ENCODE data around the gene VMAC. TPM values are rescaled to one million over a fixed set of nuclear protein-coding genes. Genes with fewer than 3 reads are reported as not detected.
A peak's percentile ranks its signal among the peaks of the same experiment; 100 is the strongest.

Gene VMAC
- total and polyA plus RNA-seq, 2 experiments from 2014 or later, result 2.1 to 4.4 TPM

DNA sequence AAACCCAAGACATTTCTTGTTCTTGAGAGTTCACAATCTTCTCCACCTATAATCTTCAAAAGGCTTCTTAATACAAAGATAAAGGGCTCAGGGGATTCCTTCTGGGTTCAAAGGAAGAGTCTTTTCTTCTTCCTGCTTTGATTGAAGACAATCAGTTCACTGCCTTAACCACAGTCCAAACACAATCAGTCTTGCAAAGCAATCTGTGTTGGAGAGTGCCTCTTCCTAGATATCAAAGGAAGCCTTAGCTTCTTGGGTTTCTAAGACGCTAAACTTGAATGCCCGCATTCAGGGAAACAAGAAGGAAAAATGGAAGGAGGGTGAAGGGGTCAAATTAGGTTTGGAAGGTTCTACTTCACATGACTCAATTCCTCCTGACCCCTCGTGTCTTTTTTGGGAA is 46.1 kb downstream of the VMAC start:
- in situ Hi-C loops (cut with MboI), result no loop called here
- no peak overlapping the region for H3K4me3 ChIP-seq

DNA sequence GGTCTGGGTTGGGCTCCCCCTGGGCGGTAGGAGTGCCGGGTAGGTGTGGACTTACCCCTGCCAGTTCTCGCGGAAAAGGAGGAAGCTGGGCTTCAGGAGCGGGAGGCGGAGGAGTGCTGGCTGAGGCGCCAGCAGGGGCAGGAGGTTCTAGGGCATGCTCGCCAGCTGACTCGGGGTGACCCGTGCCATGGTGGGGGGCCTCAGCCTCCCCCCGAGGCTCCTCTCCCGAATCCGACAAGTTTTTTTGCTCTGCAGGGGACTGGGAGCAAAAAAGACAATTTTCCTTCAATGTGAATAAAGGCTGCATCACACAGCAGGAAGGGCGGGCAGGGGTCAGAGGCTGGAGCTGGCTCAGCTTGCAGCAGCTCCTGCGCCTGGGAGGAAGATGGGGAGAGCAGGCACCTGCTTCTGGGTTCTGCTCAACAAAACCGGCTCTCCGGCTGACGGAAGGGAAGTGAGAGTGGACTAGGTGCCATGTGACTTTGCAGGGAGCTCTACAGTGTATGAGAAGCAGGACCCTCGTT is 46.7 kb downstream of the VMAC start:
- in situ Hi-C loops (cut with MboI), result no loop called here
- TF ChIP-seq EZH2phosphoT487 (IDR thresholded peaks at IDR 0.05; ENCODE audit: insufficient read depth, low read depth), result no peak
- TF ChIP-seq EZH2 (IDR thresholded peaks at IDR 0.05; ENCODE audit: insufficient read depth, poor library complexity, severe bottlenecking), result no peak
- 89 to 90% methylated on average over 19 of the region's 19 CpGs for WGBS, 2 experiments (ENCODE audit: low coverage in 1 of 2, low lambda C conversion rate in 2 of 2, missing lambda C conversion rate in 2 of 2)
- no peaks in the 10 kb centered on the region for H4K20me1 ChIP-seq (ENCODE audit: insufficient read depth)
- 0 out of 2 replicates have a peak, but pooled peaks cover 3% of the 10 kb centered on the region for H3K36me3 ChIP-seq (ENCODE audit: low read depth)
- peaks cover 100% of the 10 kb centered on the region for H3K79me2 ChIP-seq (ENCODE audit: insufficient read depth)
- peaks cover 61% of the 10 kb centered on the region for H3F3A ChIP-seq (ENCODE audit: insufficient read depth)
- no peak overlapping the region for H3K27ac ChIP-seq
- H3K4me3 ChIP-seq, result no peak overlapping the region
- H3K9me3 ChIP-seq (ENCODE audit: low read depth), result no peaks in the 10 kb centered on the region
- H2AFZ ChIP-seq, result no peak overlapping the region
- no peaks in the 10 kb centered on the region for H3K9me2 ChIP-seq (ENCODE audit: insufficient read depth)
- no peak overlapping the region for H3K4me2 ChIP-seq (ENCODE audit: unreplicated experiment)
- no peak overlapping the region for H3K9ac ChIP-seq
- peaks cover 46% of the 10 kb centered on the region for H3K4me1 ChIP-seq (ENCODE audit: insufficient read depth)
- no peaks in the 10 kb centered on the region for H3K27me3 ChIP-seq (replicated peaks; ENCODE audit: insufficient read depth)
- no peak for DNase-seq

More for the DNA sequence above, 46.1 kb downstream of the VMAC start:
- Histone ChIP-seq H3K4me1 (ENCODE audit: insufficient read depth) (peaks cover 46% of the 10 kb centered on the region), H3K9me2 (ENCODE audit: insufficient read depth) (no peaks in the 10 kb centered on the region), H3K4me2 (ENCODE audit: unreplicated experiment) (no peak overlapping the region), H3F3A (ENCODE audit: insufficient read depth) (peaks cover 54% of the 10 kb centered on the region), H4K20me1 (ENCODE audit: insufficient read depth) (no peaks in the 10 kb centered on the region), H3K36me3 (ENCODE audit: low read depth) (0 out of 2 replicates have a peak, but pooled peaks cover 3% of the 10 kb centered on the region), H3K9ac (no peak overlapping the region), H3K79me2 (ENCODE audit: insufficient read depth) (peaks cover 100% of the 10 kb centered on the region), H3K27me3 (replicated peaks; ENCODE audit: insufficient read depth) (no peaks in the 10 kb centered on the region), H2AFZ (no peak overlapping the region), H3K9me3 (ENCODE audit: low read depth) (no peaks in the 10 kb centered on the region), H3K27ac (no peak overlapping the region)
- no peak for DNase-seq
- 92 to 100% methylated on average over 3 of the region's 3 CpGs for WGBS, 2 experiments (ENCODE audit: low coverage in 1 of 2, low lambda C conversion rate in 2 of 2, missing lambda C conversion rate in 2 of 2)
- TF ChIP-seq EZH2phosphoT487 (IDR thresholded peaks at IDR 0.05; ENCODE audit: insufficient read depth, low read depth) (no peak), EZH2 (IDR thresholded peaks at IDR 0.05; ENCODE audit: insufficient read depth, poor library complexity, severe bottlenecking) (no peak)

DNA sequence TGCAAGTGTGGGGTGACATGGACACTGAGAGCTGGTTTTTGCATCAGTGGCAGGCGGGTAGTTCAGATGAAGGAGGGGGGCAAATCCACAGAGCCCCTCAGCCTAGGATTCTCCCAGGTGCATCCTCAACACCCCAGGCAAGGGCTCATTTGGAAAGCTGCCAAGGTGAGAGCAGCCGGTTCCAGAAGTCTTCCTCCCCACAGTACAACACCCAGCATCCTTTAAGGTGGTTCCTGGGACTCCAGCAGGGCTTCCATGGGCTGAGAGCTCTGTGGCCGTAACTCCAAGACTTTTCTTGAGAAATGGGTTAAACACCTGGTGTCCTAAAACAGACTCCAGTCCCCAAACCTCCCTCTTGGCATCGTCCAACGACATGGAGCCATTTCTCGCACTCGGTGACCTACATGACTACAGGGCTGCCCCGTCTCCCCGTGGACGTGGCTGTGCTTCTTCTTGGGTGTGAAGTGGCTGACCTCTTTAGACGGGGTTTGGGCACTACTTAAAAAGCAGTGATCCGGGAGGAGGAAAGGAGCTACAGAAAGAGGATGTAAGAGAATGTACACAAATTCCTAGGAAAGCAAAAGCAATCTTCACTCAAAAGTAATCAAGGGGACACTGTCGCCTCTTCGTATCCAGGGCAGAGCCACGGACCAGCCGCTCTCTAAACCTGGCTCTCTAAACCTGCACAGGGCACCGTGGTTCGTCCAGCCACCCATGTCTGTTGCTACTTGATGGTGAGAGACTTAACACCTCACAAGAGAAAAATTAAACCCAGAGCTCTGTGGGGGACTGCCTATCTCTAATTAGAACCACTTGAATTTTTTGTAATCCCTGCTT is 47.7 kb downstream of the VMAC start:
- Histone ChIP-seq H3K79me2 (ENCODE audit: insufficient read depth) (peaks cover 100% of the 10 kb centered on the region), H3K9me3 (ENCODE audit: low read depth) (no peaks in the 10 kb centered on the region), H2AFZ (no peak overlapping the region), H4K20me1 (ENCODE audit: insufficient read depth) (no peaks in the 10 kb centered on the region), H3K9me2 (ENCODE audit: insufficient read depth) (no peaks in the 10 kb centered on the region), H3K9ac (peak overlapping the region; percentile 64), H3K27ac (peak overlapping the region; percentile 88), H3K27me3 (replicated peaks; ENCODE audit: insufficient read depth) (no peaks in the 10 kb centered on the region), H3K4me3 (no peak overlapping the region), H3F3A (ENCODE audit: insufficient read depth) (peaks cover 59% of the 10 kb centered on the region), H3K4me2 (ENCODE audit: unreplicated experiment) (peak overlapping the region; percentile 56), H3K36me3 (ENCODE audit: low read depth) (0 out of 2 replicates have a peak, but pooled peaks cover 3% of the 10 kb centered on the region), H3K4me1 (ENCODE audit: insufficient read depth) (peaks cover 40% of the 10 kb centered on the region)
- no peak for DNase-seq
- in situ Hi-C loops (cut with MboI), result no loop called here
- WGBS, 2 experiments (ENCODE audit: low coverage in 1 of 2, low lambda C conversion rate in 2 of 2, missing lambda C conversion rate in 2 of 2), result 69 to 70% methylated on average over 18 of the region's 18 CpGs
- TF ChIP-seq EZH2phosphoT487 (IDR thresholded peaks at IDR 0.05; ENCODE audit: insufficient read depth, low read depth) (no peak), EZH2 (IDR thresholded peaks at IDR 0.05; ENCODE audit: insufficient read depth, poor library complexity, severe bottlenecking) (no peak)

GRCh38 chr19:5953030-5953589 is 48.4 kb downstream of the VMAC start:
- in situ Hi-C loops (cut with MboI), result no loop called here
- Histone ChIP-seq H3K27me3 (replicated peaks; ENCODE audit: insufficient read depth) (no peaks in the 10 kb centered on the region), H3K4me3 (peak overlapping the region; percentile 35), H3K4me2 (ENCODE audit: unreplicated experiment) (peak overlapping the region; percentile 56), H3K4me1 (ENCODE audit: insufficient read depth) (peaks cover 35% of the 10 kb centered on the region), H3K36me3 (ENCODE audit: low read depth) (0 out of 2 replicates have a peak, but pooled peaks cover 3% of the 10 kb centered on the region), H3K27ac (peak overlapping the region; percentile 88), H3F3A (ENCODE audit: insufficient read depth) (peaks cover 55% of the 10 kb centered on the region), H4K20me1 (ENCODE audit: insufficient read depth) (0 out of 2 replicates have a peak, but pooled peaks cover 4% of the 10 kb centered on the region), H3K79me2 (ENCODE audit: insufficient read depth) (peaks cover 100% of the 10 kb centered on the region), H2AFZ (peak overlapping the region; percentile 18; the same call in 1 of the 2 replicates), H3K9me3 (ENCODE audit: low read depth) (no peaks in the 10 kb centered on the region), H3K9ac (peak overlapping the region; percentile 64), H3K9me2 (ENCODE audit: insufficient read depth) (no peaks in the 10 kb centered on the region)
- no peak for TF ChIP-seq EZH2 (IDR thresholded peaks at IDR 0.05; ENCODE audit: insufficient read depth, poor library complexity, severe bottlenecking)
- TF ChIP-seq EZH2phosphoT487 (IDR thresholded peaks at IDR 0.05; ENCODE audit: insufficient read depth, low read depth), result no peak
- peak; percentile 32 for DNase-seq
- WGBS, 2 experiments (ENCODE audit: low coverage in 1 of 2, low lambda C conversion rate in 2 of 2, missing lambda C conversion rate in 2 of 2), result 40 to 42% methylated on average over 5 of the region's 5 CpGs

Measured in GM23248 (cell line).